ENCODE measurements around the gene USB1. TPM values are rescaled to one million over a fixed set of nuclear protein-coding genes. Genes with fewer than 3 reads are reported as not detected.

Gene USB1
- total and polyA plus RNA-seq, 4 donors = 14.7 to 72.7 (median 38.7) TPM

GRCh38 chr16:58046936-58047335 lies 45.7 kb downstream of the USB1 start:
- H3K9ac ChIP-seq (ENCODE audit: insufficient read depth in 1 of 2, low read length in 2 of 2) = no peak overlapping the region
- H3K9me3 ChIP-seq (ENCODE audit: control insufficient read depth in 4 of 4, insufficient read depth in 3 of 4, low read length in 3 of 4) = no peaks in the 10 kb centered on the region
- no peak for ATAC-seq (ENCODE audit: insufficient read depth, low FRiP score)
- H3K27ac ChIP-seq (ENCODE audit: low read depth in 1 of 2, low read length in 1 of 2) = peak overlapping the region in 1 of 2 donors; percentile 20
- H3K4me3 ChIP-seq = no peak overlapping the region
- H3K27me3 ChIP-seq (ENCODE audit: control insufficient read depth in 3 of 3, insufficient read depth in 3 of 3, low read length in 2 of 3) = no peaks in the 10 kb centered on the region
- no peak for DNase-seq
- peaks cover 0 to 23% (median 0%) of the 10 kb centered on the region in 4 donors for H3K36me3 ChIP-seq (ENCODE audit: control insufficient read depth in 4 of 4, insufficient read depth in 4 of 4, low read length in 4 of 4)
- peaks cover 0 to 15% (median 4%) of the 10 kb centered on the region in 5 donors for H3K4me1 ChIP-seq (ENCODE audit: control insufficient read depth in 5 of 5, insufficient read depth in 5 of 5, low read length in 5 of 5)
- TF ChIP-seq, protein P1, sequence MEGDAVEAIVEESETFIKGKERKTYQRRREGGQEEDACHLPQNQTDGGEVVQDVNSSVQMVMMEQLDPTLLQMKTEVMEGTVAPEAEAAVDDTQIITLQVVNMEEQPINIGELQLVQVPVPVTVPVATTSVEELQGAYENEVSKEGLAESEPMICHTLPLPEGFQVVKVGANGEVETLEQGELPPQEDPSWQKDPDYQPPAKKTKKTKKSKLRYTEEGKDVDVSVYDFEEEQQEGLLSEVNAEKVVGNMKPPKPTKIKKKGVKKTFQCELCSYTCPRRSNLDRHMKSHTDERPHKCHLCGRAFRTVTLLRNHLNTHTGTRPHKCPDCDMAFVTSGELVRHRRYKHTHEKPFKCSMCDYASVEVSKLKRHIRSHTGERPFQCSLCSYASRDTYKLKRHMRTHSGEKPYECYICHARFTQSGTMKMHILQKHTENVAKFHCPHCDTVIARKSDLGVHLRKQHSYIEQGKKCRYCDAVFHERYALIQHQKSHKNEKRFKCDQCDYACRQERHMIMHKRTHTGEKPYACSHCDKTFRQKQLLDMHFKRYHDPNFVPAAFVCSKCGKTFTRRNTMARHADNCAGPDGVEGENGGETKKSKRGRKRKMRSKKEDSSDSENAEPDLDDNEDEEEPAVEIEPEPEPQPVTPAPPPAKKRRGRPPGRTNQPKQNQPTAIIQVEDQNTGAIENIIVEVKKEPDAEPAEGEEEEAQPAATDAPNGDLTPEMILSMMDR (IDR thresholded peaks at IDR 0.05; ENCODE audit: control extremely low read depth, extremely low read depth) = no peak
- whole genome bisulfite sequencing, 2 donors = 59 to 76% methylated on average over 5 to 6 of the region's 6 CpGs

GRCh38 chr16:58047557-58048348 lies 46.5 kb downstream of the USB1 start:
- Histone ChIP-seq H3K4me1 (ENCODE audit: control insufficient read depth in 5 of 5, insufficient read depth in 5 of 5, low read length in 5 of 5) (peaks cover 0 to 15% (median 4%) of the 10 kb centered on the region in 5 donors), H3K9ac (ENCODE audit: insufficient read depth in 1 of 2, low read length in 2 of 2) (no peak overlapping the region), H3K36me3 (ENCODE audit: control insufficient read depth in 4 of 4, insufficient read depth in 4 of 4, low read length in 4 of 4) (peaks cover 0 to 15% (median 0%) of the 10 kb centered on the region in 4 donors), H3K4me3 (no peak overlapping the region), H3K9me3 (ENCODE audit: control insufficient read depth in 4 of 4, insufficient read depth in 3 of 4, low read length in 3 of 4) (no peaks in the 10 kb centered on the region), H3K27me3 (ENCODE audit: control insufficient read depth in 3 of 3, insufficient read depth in 3 of 3, low read length in 2 of 3) (no peaks in the 10 kb centered on the region), H3K27ac (ENCODE audit: low read depth in 1 of 2, low read length in 1 of 2) (peak overlapping the region in 1 of 2 donors; percentile 20)
- no peak for ATAC-seq (ENCODE audit: insufficient read depth, low FRiP score)
- TF ChIP-seq, protein P1 (IDR thresholded peaks at IDR 0.05; ENCODE audit: control extremely low read depth, extremely low read depth) = no peak
- DNase-seq = peak in 2 of 3 donors; percentile 32 to 60
- WGBS, 2 donors = 57 to 75% methylated on average over 19 of the region's 19 CpGs

DNA sequence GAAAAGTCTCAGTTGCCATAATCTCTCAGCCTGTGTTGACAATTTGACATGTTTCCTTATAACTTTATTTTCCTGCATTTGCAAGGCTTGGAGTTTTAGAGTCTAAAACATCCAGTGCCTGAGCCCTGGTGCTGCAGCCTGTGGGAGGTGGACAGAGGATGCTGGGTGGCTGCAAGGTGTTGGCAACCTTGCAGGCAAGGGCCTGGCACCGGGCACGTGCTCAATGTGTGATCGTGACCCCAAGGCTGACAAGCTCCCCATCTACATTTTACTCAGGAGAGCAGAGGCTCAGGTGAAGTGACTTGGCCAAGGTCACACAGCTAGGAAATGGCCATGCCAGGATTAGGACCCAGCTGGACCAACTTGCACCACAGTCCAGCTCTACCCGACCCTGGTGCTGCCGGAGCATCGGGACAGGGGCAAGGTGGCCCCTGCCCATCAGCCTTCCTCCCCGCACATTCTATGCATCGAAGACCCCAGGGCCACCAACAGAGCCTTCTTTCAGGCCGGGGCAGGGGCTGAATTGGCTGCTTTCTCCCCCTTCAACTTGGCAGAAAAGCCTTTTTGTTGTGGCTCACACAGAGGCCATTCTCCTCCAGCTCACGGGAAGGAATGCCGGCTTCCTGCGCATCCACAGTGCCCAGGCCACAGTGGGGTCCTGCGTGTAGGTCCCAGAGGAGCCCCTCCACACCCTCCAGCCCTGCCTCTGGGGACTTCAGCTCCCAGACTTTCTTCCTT lies 47.5 kb downstream of the USB1 start:
- TF ChIP-seq, protein P1 (IDR thresholded peaks at IDR 0.05; ENCODE audit: control extremely low read depth, extremely low read depth) = no peak
- H3K9me3 ChIP-seq (ENCODE audit: control insufficient read depth in 4 of 4, insufficient read depth in 3 of 4, low read length in 3 of 4) = no peaks in the 10 kb centered on the region
- DNase-seq = no peak
- WGBS, 2 donors = 84 to 90% methylated on average over 13 of the region's 13 CpGs
- no peak overlapping the region for H3K9ac ChIP-seq (ENCODE audit: insufficient read depth in 1 of 2, low read length in 2 of 2)
- H3K36me3 ChIP-seq (ENCODE audit: control insufficient read depth in 4 of 4, insufficient read depth in 4 of 4, low read length in 4 of 4) = peaks cover 0 to 7% (median 0%) of the 10 kb centered on the region in 4 donors
- no peaks in the 10 kb centered on the region for H3K27me3 ChIP-seq (ENCODE audit: control insufficient read depth in 3 of 3, insufficient read depth in 3 of 3, low read length in 2 of 3)
- ATAC-seq (ENCODE audit: insufficient read depth, low FRiP score) = no peak
- peak overlapping the region in 1 of 2 donors; percentile 15 for H3K27ac ChIP-seq (ENCODE audit: low read depth in 1 of 2, low read length in 1 of 2)
- no peak overlapping the region for H3K4me3 ChIP-seq
- H3K4me1 ChIP-seq (ENCODE audit: control insufficient read depth in 5 of 5, insufficient read depth in 5 of 5, low read length in 5 of 5) = peaks cover 0 to 15% (median 4%) of the 10 kb centered on the region in 5 donors
